GM12873 (cell line): ENCODE measurements around the gene NXPE4.

ENCODE experiments used
- TF ChIP-seq, protein P1 (sequence below): IDR thresholded peaks from 2 replicates; pipeline ENCODE4 v1.5.1; 2012; ENCODE audit warnings: low read depth, mild to moderate bottlenecking, moderate library complexity, low read length, control low read depth; ENCODE audit not compliant: insufficient read depth; ENCODE audit errors: missing control alignments

Gene NXPE4

GRCh38 chr11:114619659-114620173 is 24.1 kb upstream of the NXPE4 start:
- TF ChIP-seq, protein P1, sequence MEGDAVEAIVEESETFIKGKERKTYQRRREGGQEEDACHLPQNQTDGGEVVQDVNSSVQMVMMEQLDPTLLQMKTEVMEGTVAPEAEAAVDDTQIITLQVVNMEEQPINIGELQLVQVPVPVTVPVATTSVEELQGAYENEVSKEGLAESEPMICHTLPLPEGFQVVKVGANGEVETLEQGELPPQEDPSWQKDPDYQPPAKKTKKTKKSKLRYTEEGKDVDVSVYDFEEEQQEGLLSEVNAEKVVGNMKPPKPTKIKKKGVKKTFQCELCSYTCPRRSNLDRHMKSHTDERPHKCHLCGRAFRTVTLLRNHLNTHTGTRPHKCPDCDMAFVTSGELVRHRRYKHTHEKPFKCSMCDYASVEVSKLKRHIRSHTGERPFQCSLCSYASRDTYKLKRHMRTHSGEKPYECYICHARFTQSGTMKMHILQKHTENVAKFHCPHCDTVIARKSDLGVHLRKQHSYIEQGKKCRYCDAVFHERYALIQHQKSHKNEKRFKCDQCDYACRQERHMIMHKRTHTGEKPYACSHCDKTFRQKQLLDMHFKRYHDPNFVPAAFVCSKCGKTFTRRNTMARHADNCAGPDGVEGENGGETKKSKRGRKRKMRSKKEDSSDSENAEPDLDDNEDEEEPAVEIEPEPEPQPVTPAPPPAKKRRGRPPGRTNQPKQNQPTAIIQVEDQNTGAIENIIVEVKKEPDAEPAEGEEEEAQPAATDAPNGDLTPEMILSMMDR, result no peak

- TF ChIP-seq, protein P1, result no peak
Observed at GRCh38 chr11:114618139-114618538, 22.6 kb upstream of the NXPE4 start.

DNA sequence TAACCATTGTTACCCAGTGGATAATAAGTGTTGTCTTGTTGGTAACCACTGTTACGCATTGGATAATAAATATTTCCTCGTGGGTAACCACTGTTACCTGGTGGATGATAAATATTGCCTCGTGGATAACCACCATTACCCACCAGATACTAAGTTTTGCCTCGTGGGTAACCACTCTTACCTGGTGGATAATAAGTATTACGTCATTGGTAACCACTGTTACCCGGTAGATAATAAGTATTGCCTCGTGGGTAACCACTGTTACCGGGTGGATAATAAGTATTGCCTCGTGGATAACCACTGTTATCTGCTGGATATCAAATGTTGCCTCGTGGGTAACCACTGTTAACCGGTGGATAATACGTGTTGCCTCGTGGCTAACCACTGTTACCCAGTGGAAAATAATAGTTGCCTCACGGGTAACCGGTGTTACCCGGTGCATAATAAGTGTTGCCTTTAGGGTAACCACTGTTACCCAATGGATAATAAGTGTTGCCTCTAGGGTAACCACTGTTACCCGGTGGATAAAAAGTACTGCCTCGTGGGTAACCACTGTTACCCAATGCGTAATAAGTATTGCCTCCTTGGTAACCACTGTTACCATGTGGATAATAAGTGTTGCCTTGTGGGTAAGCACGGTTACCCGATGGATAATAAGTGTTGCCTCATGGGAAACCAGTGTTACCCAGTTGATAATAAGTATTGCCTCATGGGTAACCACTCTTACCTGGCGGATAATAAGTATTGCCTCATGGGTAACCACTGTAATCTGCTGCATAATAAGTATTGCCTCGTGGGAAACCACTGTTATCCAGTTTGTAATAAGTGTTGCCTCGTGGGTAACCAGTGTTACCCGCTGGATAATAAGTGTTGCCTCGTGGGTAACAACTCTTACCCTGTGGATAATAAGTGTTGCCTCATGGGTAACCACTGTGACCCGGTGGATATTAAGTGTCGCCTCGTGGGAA is 21.9 kb upstream of the NXPE4 start:
- TF ChIP-seq, protein P1, result no peak

GRCh38 chr11:114616516-114616915 is 20.9 kb upstream of the NXPE4 start:
- TF ChIP-seq, protein P1, result no peak

DNA sequence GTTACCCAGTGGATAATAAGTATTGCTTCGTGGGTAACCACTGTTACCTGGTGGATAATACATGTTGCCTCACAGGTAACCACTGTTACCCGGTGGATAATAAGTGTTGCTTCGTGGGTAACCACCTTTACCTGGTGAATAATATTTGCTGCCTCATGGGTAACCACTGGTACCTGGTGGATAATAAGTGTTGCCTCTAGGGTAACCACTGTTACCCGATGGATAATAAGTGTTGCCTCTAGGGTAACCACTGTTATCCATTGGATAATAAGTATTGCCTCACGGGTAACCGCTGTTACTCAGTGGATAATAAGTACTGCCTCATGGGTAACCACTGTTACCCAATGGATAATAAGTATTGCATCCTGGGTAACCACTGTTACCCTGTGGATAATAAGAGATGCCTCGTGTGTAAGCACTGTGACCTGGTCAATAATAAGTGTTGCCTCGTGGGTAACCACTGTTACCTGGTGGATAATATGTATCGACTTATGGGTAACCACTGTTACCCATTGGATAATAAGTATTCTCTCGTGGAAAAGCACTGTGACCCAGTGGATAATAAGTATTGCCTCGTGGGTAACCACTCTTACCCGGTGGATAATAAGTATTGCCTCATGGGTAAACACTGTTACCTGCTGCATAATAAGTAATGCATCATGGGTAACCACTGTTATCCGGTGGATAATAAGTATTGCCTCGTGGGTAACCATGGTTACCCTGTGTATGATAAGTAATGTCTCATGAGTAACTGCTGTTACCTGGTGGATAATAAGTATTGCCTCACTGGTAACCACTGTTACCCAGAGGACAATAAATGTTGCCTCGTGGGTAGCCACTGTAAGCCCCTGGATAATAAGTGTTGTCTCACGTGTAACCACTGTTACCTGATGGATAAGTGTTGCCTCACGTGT is 20.1 kb upstream of the NXPE4 start:
- TF ChIP-seq, protein P1, result no peak

DNA sequence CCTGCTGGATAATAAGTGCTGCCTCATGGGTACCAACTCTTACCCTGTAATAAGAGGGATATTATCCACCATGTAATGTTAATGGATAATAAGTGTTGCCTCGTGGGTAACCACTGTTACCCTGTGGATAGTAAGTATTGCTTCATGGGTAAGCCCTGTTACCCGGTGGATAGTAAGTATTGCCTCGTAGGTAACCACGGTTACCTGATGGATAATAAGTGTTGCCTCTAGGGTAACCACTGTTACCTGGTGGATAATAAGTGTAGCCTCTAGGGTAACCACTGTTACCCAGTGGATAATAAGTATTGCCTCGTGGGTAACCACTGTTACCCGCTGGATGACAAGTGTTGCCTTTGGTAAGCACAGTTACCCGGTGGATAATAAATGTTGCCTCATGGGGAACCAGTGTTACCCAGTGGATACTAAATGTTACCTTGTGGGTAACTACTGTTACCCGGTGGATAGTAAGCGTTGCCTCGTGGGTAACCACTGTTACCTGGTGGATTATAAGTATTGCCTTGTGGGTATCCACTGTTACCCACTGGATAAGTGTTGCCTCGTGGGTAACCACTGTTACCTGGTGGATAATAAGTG is 18.6 kb upstream of the NXPE4 start:
- TF ChIP-seq, protein P1, result no peak
